ENCODE data around the gene ADAT3. TPM values are rescaled to one million over a fixed set of nuclear protein-coding genes. Genes with fewer than 3 reads are reported as not detected.

ADAT3 gene
- total and polyA plus RNA-seq, 7 donors: 0.33 to 17.4 (median 6.2) TPM

- H3K36me3 ChIP-seq: peaks cover 8 to 33% (median 18%) of the 10 kb centered on the region in 4 donors
- H3K4me3 ChIP-seq: no peak overlapping the region
- H3K27ac ChIP-seq: no peak overlapping the region
- no peaks in the 10 kb centered on the region for H3K9me3 ChIP-seq
- no peak for TF ChIP-seq POLR2A (IDR thresholded peaks at IDR 0.05)
- TF ChIP-seq POLR2AphosphoS5 (IDR thresholded peaks at IDR 0.05): no peak
- TF ChIP-seq, protein P1, sequence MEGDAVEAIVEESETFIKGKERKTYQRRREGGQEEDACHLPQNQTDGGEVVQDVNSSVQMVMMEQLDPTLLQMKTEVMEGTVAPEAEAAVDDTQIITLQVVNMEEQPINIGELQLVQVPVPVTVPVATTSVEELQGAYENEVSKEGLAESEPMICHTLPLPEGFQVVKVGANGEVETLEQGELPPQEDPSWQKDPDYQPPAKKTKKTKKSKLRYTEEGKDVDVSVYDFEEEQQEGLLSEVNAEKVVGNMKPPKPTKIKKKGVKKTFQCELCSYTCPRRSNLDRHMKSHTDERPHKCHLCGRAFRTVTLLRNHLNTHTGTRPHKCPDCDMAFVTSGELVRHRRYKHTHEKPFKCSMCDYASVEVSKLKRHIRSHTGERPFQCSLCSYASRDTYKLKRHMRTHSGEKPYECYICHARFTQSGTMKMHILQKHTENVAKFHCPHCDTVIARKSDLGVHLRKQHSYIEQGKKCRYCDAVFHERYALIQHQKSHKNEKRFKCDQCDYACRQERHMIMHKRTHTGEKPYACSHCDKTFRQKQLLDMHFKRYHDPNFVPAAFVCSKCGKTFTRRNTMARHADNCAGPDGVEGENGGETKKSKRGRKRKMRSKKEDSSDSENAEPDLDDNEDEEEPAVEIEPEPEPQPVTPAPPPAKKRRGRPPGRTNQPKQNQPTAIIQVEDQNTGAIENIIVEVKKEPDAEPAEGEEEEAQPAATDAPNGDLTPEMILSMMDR (IDR thresholded peaks at IDR 0.05): no peak
- no peak for TF ChIP-seq EP300 (IDR thresholded peaks at IDR 0.05)
- intact Hi-C loops (cut with DNase I): no loop called here
- WGBS, 2 donors: 85 to 93% methylated on average over 13 of the region's 13 CpGs
- H3K27me3 ChIP-seq: no peaks in the 10 kb centered on the region
- H3K4me1 ChIP-seq: peaks cover 0 to 19% (median 15%) of the 10 kb centered on the region in 4 donors
- DNase-seq: no peak
These were observed 5.9 kb downstream of the ADAT3 start for GRCh38 chr19:1911098-1911497.

- Histone ChIP-seq H3K9me3 (no peaks in the 10 kb centered on the region), H3K27ac (no peak overlapping the region), H3K4me3 (no peak overlapping the region), H3K4me1 (peaks cover 0 to 15% (median 11%) of the 10 kb centered on the region in 4 donors), H3K36me3 (peaks cover 8 to 33% (median 18%) of the 10 kb centered on the region in 4 donors), H3K27me3 (no peaks in the 10 kb centered on the region)
- 29 to 84% methylated on average over 37 of the region's 37 CpGs for WGBS, 2 donors
- intact Hi-C loops (cut with DNase I): no loop called here
- no peak for TF ChIP-seq POLR2AphosphoS5 (IDR thresholded peaks at IDR 0.05)
- no peak for TF ChIP-seq POLR2A (IDR thresholded peaks at IDR 0.05)
- no peak for TF ChIP-seq EP300 (IDR thresholded peaks at IDR 0.05)
- TF ChIP-seq, protein P1 (IDR thresholded peaks at IDR 0.05): no peak
- no peak for DNase-seq
These were observed 6.8 kb downstream of the ADAT3 start for GRCh38 chr19:1911995-1912394.

DNA sequence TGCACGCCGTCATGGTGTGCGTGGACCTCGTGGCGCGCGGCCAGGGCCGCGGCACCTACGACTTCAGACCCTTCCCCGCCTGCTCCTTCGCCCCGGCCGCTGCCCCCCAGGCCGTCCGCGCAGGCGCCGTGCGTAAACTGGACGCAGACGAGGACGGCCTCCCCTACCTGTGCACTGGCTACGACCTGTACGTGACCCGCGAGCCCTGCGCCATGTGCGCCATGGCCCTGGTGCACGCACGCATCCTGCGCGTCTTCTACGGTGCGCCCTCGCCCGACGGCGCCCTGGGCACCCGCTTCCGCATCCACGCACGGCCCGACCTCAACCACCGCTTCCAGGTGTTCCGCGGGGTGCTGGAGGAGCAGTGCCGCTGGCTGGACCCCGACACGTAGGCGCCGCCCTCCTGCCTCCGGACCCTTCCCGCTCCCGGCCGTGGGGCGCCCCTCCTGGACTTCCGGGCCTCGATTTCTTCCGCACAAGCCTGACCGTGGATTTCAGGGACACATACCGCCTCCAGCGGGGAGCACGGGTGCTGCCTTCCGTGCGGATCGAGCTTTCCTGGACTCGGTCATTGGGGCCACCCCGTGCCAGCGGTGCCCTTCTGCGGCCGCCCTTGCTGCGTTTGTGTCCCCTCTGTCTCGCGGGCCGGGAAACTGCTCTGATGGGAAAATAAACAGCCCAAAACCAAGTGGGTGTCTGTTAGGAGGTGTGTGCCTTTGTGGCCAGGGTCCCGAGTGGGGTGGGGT lies 7.7 kb downstream of the ADAT3 start:
- intact Hi-C loops (cut with DNase I): no loop called here
- Histone ChIP-seq H3K9me3 (no peaks in the 10 kb centered on the region), H3K27me3 (no peaks in the 10 kb centered on the region), H3K4me3 (no peak overlapping the region), H3K4me1 (peaks cover 0 to 15% (median 6%) of the 10 kb centered on the region in 4 donors), H3K36me3 (peaks cover 11 to 37% (median 20%) of the 10 kb centered on the region in 4 donors), H3K27ac (no peak overlapping the region)
- TF ChIP-seq POLR2AphosphoS5 (IDR thresholded peaks at IDR 0.05) (no peak), EP300 (IDR thresholded peaks at IDR 0.05) (no peak), POLR2A (IDR thresholded peaks at IDR 0.05) (no peak)
- TF ChIP-seq, protein P1 (IDR thresholded peaks at IDR 0.05): no peak
- DNase-seq: no peak
- WGBS, 2 donors: 96 to 98% methylated on average over 77 of the region's 77 CpGs

- DNase-seq: no peak
- 89% methylated on average over 23 of the region's 23 CpGs for WGBS, 2 donors
- Histone ChIP-seq H3K36me3 (peaks cover 15 to 47% (median 28%) of the 10 kb centered on the region in 4 donors), H3K4me1 (peaks cover 0 to 11% (median 2%) of the 10 kb centered on the region in 4 donors), H3K9me3 (no peaks in the 10 kb centered on the region), H3K4me3 (no peak overlapping the region), H3K27me3 (no peaks in the 10 kb centered on the region), H3K27ac (no peak overlapping the region)
- intact Hi-C loops (cut with DNase I): no loop called here
- TF ChIP-seq POLR2A (IDR thresholded peaks at IDR 0.05): no peak
These were observed 8.8 kb downstream of the ADAT3 start for GRCh38 chr19:1913781-1914577.

DNA sequence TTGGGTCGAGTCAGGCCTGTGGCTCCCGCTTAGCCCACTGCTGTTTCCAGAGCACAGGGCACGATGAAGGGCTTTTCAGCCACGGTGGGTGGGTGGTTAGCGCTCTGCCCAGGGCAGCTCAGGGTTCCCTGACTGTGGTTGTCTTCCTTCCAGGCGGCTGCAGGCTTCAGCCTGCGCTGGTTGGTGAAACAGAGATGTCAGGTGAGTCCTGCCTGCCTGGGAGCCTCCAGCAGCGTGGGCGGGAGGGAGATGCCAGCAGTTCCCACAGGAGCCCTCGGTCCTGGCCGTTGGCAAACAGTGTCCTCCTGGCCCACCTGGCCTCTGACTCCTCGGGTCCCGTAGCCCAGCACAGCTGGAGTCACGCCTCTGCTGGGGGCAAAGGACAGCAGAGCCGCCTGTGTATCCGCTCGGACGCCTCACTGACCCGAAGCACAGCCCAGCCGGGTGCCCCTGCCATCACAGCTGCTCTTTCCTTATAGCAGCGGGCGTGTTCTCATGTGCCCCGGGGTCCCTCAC lies 9.7 kb downstream of the ADAT3 start:
- TF ChIP-seq POLR2A (IDR thresholded peaks at IDR 0.05) (no peak), EP300 (IDR thresholded peaks at IDR 0.05) (no peak), POLR2AphosphoS5 (IDR thresholded peaks at IDR 0.05) (no peak)
- TF ChIP-seq, protein P1 (IDR thresholded peaks at IDR 0.05): no peak
- intact Hi-C loops (cut with DNase I): no loop called here
- H3K36me3 ChIP-seq: peaks cover 19 to 56% (median 35%) of the 10 kb centered on the region in 4 donors
- WGBS, 2 donors: 89 to 94% methylated on average over 23 of the region's 23 CpGs
- H3K4me3 ChIP-seq: no peak overlapping the region
- no peaks in the 10 kb centered on the region for H3K27me3 ChIP-seq
- DNase-seq: no peak
- no peak overlapping the region for H3K27ac ChIP-seq
- no peaks in the 10 kb centered on the region for H3K9me3 ChIP-seq
- peaks cover 0 to 2% (median 0%) of the 10 kb centered on the region in 4 donors for H3K4me1 ChIP-seq

Data from sigmoid colon (tissue), 7 donors.